C1 segment of cervical spinal cord (tissue), 14 donors: ENCODE data around the gene SETD4.
"Not testable (repeated sequence)": the region's sequence is repeated elsewhere in the genome, so short reads cannot be mapped to it uniquely, and the experiment has no call there.

Experiments
- DNase-seq, 14 donors: peaks; one replicate each; lab custom pipeline; 2025; lab: John Stamatoyannopoulos, UW

SETD4 gene

GRCh38 chr21:36060159-36060921 lies at the start of gene SETD4:
Gene SETD4, minus strand, starts transcription at chr21:36060526. Its CDS starts 1,638 bp downstream, at chr21:36058888.
- DNase-seq: peak; percentile 54 to 96 (median 91)

DNA sequence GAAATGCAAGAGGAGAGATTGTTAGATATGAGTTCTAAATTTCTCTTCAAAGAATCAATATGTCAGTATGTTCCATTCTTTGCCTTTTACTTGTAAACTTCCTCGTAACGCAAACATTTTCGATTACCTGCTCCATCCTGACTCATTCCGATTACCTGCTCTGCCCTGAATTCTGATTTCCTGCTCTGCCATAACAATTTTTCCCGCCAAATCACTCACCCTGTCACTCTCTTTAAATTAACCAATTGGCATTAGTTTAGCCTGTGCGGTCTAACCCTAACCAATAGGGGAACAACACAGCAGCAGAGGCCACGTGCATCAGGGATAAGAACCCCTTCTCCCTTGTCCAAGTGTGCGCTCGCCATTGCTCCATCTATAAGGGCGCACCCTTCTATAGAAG lies 49.5 kb upstream of the SETD4 start:
- no peak for DNase-seq

DNA sequence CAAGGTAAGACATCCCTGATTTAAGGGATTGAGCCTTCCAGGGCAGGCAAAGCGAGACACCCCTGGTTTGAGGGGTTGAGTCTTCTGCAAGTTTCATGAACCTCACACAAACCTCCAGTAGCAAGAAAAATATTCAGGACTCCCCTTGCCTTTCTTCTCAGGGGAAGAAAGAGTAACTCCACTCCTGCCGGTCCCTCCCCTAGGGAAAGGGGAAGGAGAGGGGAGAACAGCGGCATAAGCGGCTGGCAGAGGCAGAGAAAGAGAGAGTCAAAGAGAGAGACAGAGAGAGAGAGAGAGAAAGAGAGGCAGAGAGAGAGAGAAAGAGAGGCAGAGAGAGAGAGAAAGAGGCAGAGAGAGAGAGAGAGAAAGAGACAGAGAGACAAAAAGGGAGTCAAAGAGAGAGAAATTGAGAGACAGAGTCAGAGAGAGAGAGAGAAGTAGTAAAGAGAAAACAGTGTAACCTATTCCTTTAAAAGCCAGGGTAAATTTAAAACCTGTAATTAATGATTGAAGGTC lies 45.1 kb upstream of the SETD4 start:
- DNase-seq: peak in 3 of 14 donors; percentile 44 to 64 (median 46)

GRCh38 chr21:36104317-36105300 lies 44.3 kb upstream of the SETD4 start:
- DNase-seq: peak in 11 of 14 donors; percentile 36 to 85 (median 76)

DNA sequence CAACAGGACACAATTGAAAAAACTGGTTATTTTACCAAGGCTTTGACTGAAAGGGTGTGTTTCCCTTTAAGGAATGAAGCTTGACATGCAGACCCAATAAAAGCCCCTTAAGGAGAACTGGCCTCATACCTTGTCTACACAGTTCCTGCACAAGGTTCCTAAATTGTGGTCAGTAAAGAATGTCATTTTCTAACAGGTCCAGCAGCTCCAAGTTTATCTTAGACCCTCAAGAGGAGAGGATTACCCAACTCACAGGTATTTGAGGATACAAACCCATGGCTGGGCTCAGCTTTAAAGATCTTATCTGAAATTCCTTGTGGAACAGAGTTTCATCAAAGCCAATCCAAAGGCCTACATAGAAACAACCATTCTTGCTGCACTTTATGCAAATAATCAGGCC lies 43.1 kb upstream of the SETD4 start:
- DNase-seq: no peak

- DNase-seq: no peak
Measured at GRCh38 chr21:36100971-36101641, 40.8 kb upstream of the SETD4 start.

GRCh38 chr21:36099695-36100211 lies 39.4 kb upstream of the SETD4 start:
- not testable (repeated sequence) for DNase-seq

DNA sequence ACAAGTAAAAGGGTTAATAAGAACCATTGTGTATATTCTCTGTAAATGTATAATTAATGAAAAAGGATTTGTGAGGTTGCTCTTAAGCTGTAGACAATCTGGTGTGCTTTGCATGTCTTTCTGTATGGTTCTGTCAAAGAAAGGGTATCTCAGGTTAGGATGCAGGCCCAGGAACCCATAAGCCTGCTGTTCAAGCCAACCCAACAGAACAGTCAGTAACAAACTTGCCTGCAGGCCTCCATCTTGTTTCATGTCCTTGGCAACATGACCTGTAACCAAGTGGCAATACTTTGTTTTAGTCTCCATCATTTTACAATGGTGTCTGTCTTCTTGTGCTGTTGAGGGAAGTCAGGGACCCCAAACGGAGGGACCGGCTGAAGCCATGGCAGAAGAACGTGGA lies 38.7 kb upstream of the SETD4 start:
- DNase-seq: no peak

DNA sequence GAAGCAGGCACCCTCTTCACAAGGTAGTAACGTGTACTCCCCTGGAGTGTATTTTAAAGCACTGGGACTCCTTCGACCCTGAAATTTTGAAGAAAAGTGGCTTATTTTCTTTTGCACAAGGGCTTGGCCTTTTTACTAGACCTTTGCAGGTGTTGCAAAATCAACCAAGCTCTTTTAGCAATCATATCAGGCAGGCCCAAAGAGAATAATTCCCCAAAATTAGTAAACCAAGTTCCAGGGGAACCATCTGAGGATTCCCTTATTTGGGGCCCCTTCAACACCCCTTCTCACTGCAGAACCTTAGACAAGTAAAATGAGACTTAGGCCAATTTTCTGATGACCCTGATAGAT lies 37.8 kb upstream of the SETD4 start:
- DNase-seq: no peak

DNA sequence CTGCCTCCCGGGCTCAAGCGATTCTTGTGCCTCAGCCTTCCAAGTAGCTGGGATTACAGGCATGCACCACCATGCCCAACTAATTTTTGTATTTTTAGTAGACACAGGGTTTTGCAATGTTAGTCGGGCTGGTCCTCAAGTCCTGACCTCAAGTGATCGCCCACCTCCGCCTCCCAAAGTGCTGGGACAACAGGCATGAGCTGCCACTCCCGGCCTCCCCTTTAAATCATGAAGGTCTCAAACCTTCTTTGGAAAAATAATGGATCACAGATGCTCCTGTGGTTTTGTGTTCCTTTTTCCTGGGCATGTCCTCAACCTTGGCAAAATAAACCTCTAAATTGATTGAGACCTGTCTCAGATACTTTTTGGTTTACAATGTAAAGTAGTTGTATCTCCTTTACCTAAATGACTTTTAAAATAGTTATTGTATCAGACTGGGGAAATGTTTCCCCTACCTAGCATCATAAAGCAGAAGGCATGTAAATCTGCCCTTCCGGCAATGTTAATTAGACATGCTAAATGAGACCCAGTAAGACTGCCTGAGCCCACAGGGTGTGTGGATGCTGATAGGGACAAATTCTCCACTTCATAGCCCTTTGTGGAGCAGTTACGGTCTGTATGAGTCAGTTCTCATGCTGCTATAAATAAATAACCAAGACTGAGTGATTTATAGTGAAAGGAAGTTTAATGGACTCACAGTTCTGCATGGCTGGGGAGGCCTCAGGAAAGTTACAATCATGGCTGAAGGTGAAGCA lies 37.3 kb upstream of the SETD4 start:
- DNase-seq: no peak

DNA sequence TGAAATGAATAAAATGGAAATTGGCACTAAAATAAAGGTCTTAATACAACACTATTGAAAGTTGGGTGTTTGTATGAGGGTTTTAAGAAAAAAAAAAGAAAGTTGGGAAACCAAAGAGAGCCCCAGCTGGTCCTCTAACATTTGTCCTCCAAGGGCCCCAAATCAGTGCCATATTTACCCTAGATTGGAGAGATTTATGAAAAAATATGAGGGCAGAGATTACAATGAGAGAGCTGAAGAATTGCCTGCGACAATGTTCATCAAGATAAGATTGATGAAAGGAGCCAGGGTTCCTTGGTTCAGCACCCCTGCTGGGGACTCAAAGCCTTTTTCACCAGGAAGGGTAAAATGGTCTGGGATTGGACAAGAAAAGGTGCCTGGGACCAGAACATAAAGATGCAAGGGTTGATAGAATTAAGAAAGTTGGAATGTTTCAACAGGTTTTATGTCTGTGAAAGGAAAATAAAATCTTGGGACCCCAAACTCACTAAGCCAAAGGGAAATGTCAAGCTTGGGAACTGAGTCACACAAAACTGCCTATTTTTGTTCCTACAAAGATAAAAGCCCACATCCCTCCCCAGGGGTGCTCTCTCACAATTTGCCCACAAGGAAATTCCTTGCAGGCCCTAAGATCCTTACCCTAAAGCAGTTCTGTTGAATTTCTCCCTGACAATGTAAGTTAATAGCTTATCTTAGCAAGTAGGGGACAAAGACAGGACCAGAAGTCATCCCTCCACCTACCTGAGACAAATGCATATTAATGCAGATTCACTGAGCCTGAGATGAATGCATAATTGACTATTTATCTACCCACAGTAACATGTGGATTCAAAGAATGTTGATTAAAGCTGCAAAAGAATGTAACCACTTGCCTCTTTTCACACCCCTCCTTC lies 36.3 kb upstream of the SETD4 start:
- DNase-seq: no peak

GRCh38 chr21:36093512-36093911 lies 33.2 kb upstream of the SETD4 start:
- DNase-seq: no peak

- no peak for DNase-seq
Measured at GRCh38 chr21:36092681-36093080, 32.4 kb upstream of the SETD4 start.

DNA sequence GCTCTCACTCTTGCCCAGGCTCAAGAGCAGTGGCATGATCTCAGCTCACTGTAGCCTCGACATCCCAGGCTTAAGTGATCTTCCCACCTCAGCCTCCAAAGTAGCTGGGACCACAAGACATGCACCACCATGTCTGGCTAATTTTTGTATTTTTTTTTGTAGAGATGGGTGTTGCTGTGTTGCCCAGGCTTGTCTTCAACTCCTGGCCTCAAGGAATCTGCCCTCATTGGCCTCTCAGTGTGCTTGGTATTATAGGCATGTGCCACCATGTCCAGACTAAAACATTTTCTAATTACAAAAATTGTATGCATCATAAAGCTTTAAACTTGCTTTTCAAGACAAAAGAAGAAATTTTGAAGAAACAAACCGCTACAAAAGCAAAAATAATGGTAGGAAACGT lies 29.6 kb upstream of the SETD4 start:
- DNase-seq: no peak

DNA sequence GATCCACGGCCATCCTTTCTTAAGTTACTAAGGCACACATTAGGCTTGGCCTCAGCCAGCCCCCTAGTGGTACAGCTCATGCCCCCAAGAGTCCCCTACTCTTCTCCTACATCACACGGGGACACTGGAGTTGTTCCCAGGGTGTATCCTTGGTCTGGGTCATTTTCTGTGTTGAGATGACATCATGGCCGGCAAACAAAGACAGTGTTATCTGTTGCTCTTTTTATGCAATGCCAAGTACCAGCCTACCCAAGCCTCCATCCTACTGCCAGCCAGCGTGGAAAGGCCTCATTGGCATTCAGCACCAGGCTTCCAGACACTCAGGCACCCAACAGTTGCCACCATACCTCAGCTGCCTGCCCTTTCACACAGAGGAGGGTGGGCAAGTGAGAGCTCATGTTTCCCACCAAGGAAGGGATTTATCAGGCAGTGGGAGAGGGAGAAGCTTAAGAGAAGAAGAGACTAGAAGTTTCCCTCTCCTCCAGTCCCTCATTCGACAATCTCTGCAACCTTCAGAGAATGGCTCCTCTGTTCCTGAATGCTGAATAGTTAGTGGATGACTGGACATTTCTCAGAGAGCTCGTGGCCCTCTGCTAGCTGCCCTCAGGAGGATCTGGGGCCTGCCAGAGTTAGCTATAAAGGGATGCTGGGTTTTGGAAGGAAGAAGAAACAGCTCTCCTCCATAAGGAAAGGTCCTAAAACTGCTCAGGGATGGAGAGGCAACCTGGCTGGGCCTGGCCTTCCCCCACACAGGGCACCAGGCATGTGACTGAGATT lies 27.2 kb upstream of the SETD4 start:
- DNase-seq: peak in 13 of 14 donors; percentile 10 to 88 (median 81)

GRCh38 chr21:36082237-36082664 lies 21.9 kb upstream of the SETD4 start:
- DNase-seq: no peak

DNA sequence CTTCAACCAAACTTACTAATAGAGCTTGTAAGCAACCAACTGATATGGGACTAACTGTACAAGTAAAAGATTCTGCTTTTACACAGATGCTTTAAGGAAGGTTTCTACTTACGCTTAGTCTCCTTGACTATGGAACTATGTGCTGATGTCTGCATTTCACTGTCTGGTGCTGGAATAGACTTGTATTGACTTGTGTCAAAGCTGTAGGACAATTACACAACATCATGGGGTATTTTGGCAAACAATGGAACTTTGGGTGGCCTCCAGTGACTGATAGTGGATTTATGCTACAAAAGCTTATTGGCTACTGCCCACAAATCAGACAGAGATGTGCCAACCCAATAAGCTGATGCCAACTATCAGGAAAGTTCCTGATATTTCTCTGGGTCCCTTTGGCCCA lies 20.1 kb upstream of the SETD4 start:
- no peak for DNase-seq

GRCh38 chr21:36079671-36080070 lies 19.3 kb upstream of the SETD4 start:
- DNase-seq: no peak
